Trophoblast cell (in vitro differentiated cells and primary cell): ENCODE data around the gene EFHD1.

ENCODE experiments used
- DNase-seq, 2 donors: peaks; one replicate each; pipeline ENCODE4 v3.0.0-alpha.2; 2016
- H2AFZ ChIP-seq: 2 replicates; pipeline ENCODE4 v1.6.1; 2013; ENCODE audit warnings: low read length, moderate library complexity, mild to moderate bottlenecking; ENCODE audit not compliant: insufficient read depth, poor library complexity
- H2AK5ac ChIP-seq: 2 replicates; pipeline ENCODE4 v1.6.1; 2013; ENCODE audit warnings: mild to moderate bottlenecking, low read length
- H2BK120ac ChIP-seq: 2 replicates; pipeline ENCODE4 v1.6.1; 2013; ENCODE audit warnings: low read length, mild to moderate bottlenecking, moderate library complexity; ENCODE audit not compliant: insufficient read depth, poor library complexity
- H2BK12ac ChIP-seq: 2 replicates; pipeline ENCODE4 v1.6.1; 2013; ENCODE audit warnings: mild to moderate bottlenecking, low read length, moderate library complexity
- H2BK5ac ChIP-seq: 2 replicates; pipeline ENCODE4 v1.6.1; 2013; ENCODE audit warnings: low read length, low read depth, moderate library complexity, mild to moderate bottlenecking; ENCODE audit not compliant: poor library complexity
- H3K14ac ChIP-seq: 2 replicates; pipeline ENCODE4 v1.6.1; 2013; ENCODE audit warnings: mild to moderate bottlenecking, low read length
- H3K18ac ChIP-seq: 2 replicates; pipeline ENCODE4 v1.6.1; 2013; ENCODE audit warnings: mild to moderate bottlenecking, low read length
- H3K23ac ChIP-seq: 2 replicates; pipeline ENCODE4 v1.6.1; 2013; ENCODE audit warnings: low read length
- H3K27ac ChIP-seq: 2 replicates; pipeline ENCODE4 v1.5.1; 2013; ENCODE audit warnings: low read depth, mild to moderate bottlenecking, inconsistent platforms, low read length, moderate library complexity
- H3K27me3 ChIP-seq: 2 replicates; pipeline ENCODE4 v1.6.1; 2013; ENCODE audit warnings: inconsistent platforms, mild to moderate bottlenecking, low read length, moderate library complexity; ENCODE audit not compliant: insufficient read depth
- H3K36me3 ChIP-seq, 2 experiments: 1 replicate in 1 of 2; 2 replicates in 1 of 2; pipeline ENCODE4 v1.6.1; 2013; ENCODE audit warnings: low read length in 2 of 2, mild to moderate bottlenecking in 2 of 2, moderate library complexity in 1 of 2; ENCODE audit not compliant: insufficient read depth in 2 of 2, control insufficient read depth in 1 of 2
- H3K4ac ChIP-seq: 2 replicates; pipeline ENCODE4 v1.6.1; 2013; ENCODE audit warnings: low read depth, mild to moderate bottlenecking, low read length, moderate library complexity
- H3K4me1 ChIP-seq, 2 experiments: 1 replicate in 1 of 2; 2 replicates in 1 of 2; pipeline ENCODE4 v1.6.1; 2013; ENCODE audit warnings: low read length in 2 of 2, mild to moderate bottlenecking in 2 of 2, moderate library complexity in 1 of 2; ENCODE audit not compliant: insufficient read depth in 2 of 2, control insufficient read depth in 1 of 2
- H3K4me2 ChIP-seq: 2 replicates; pipeline ENCODE4 v1.6.1; 2013; ENCODE audit warnings: inconsistent platforms, mild to moderate bottlenecking, low read length, moderate library complexity
- H3K4me3 ChIP-seq: 2 replicates; pipeline ENCODE4 v1.5.1; 2013; ENCODE audit warnings: mild to moderate bottlenecking, low read depth, low read length, inconsistent platforms
- H3K79me1 ChIP-seq: one replicate; pipeline ENCODE4 v1.6.1; 2013; ENCODE audit warnings: low read length
- H3K79me2 ChIP-seq: 2 replicates; pipeline ENCODE4 v1.6.1; 2013; ENCODE audit warnings: low read length, mild to moderate bottlenecking; ENCODE audit not compliant: control insufficient read depth, insufficient read depth, poor library complexity
- H3K9ac ChIP-seq: 2 replicates; pipeline ENCODE4 v1.6.1; 2013; ENCODE audit warnings: mild to moderate bottlenecking, low read length
- H3K9me3 ChIP-seq: 2 replicates; pipeline ENCODE4 v1.6.1; 2013; ENCODE audit warnings: low read depth, mild to moderate bottlenecking, control low read depth, inconsistent platforms, low read length; ENCODE audit not compliant: insufficient read depth
- H4K12ac ChIP-seq: 2 replicates; pipeline ENCODE4 v1.6.1; 2013; ENCODE audit warnings: low read depth, mild to moderate bottlenecking, low read length, moderate library complexity
- H4K8ac ChIP-seq: 2 replicates; pipeline ENCODE4 v1.6.1; 2013; ENCODE audit warnings: low read depth, mild to moderate bottlenecking, low read length, moderate library complexity
- H4K91ac ChIP-seq: one replicate; pipeline ENCODE4 v1.6.1; 2013; ENCODE audit warnings: low read depth, mild to moderate bottlenecking, low read length, moderate library complexity
- WGBS: extraction: QIAGEN DNeasy Blood & Tissue Kit; methylation state at CpG from one replicate; pipeline ENCODE4 v1.1.7; 2013; ENCODE audit warnings: missing lambda C conversion rate; ENCODE audit not compliant: insufficient read length, insufficient coverage; ENCODE audit errors: extremely low coverage; 5-methylcytosine and 5-hydroxymethylcytosine counted together

The EFHD1 gene

GRCh38 chr2:232645061-232645460 lies 11.7 kb downstream of the EFHD1 start:
- Histone ChIP-seq H2AK5ac (no peak overlapping the region), H3K36me3 (peaks cover 0 to 3% of the 10 kb centered on the region in 2 experiments), H4K12ac (no peak overlapping the region), H3K14ac (no peak overlapping the region), H2BK5ac (no peak overlapping the region), H3K27ac (no peak overlapping the region), H3K27me3 (no peaks in the 10 kb centered on the region), H3K4me3 (no peak overlapping the region), H3K4me1 (peaks cover 3 to 6% of the 10 kb centered on the region in 2 experiments), H2BK12ac (no peak overlapping the region), H4K8ac (no peak overlapping the region), H3K4ac (no peak overlapping the region), H3K9ac (no peak overlapping the region), H3K18ac (no peak overlapping the region), H2BK120ac (no peak overlapping the region), H4K91ac (no peak overlapping the region), H2AFZ (no peak overlapping the region), H3K4me2 (no peak overlapping the region), H3K79me1 (no peaks in the 10 kb centered on the region), H3K79me2 (no peaks in the 10 kb centered on the region), H3K23ac (no peak overlapping the region), H3K9me3 (peaks cover 1% of the 10 kb centered on the region)
- WGBS = no CpG with 5 or more reads among the region's 6 CpGs
- DNase-seq = no peak

GRCh38 chr2:232646726-232647125 lies 13.3 kb downstream of the EFHD1 start:
- DNase-seq = no peak
- Histone ChIP-seq H3K23ac (no peak overlapping the region), H2BK5ac (no peak overlapping the region), H4K12ac (no peak overlapping the region), H3K14ac (no peak overlapping the region), H3K18ac (no peak overlapping the region), H3K36me3 (no peaks in the 10 kb centered on the region), H3K27ac (no peak overlapping the region), H3K9me3 (peaks cover 1% of the 10 kb centered on the region), H2BK12ac (no peak overlapping the region), H4K8ac (no peak overlapping the region), H3K4ac (no peak overlapping the region), H3K27me3 (no peaks in the 10 kb centered on the region), H2AFZ (no peak overlapping the region), H3K9ac (no peak overlapping the region), H2AK5ac (no peak overlapping the region), H3K4me3 (no peak overlapping the region), H2BK120ac (no peak overlapping the region), H4K91ac (no peak overlapping the region), H3K79me2 (no peaks in the 10 kb centered on the region), H3K79me1 (no peaks in the 10 kb centered on the region), H3K4me2 (no peak overlapping the region), H3K4me1 (peaks cover 3 to 6% of the 10 kb centered on the region in 2 experiments)
- no CpG with 5 or more reads among the region's 6 CpGs for WGBS

GRCh38 chr2:232647261-232647660 lies 13.9 kb downstream of the EFHD1 start:
- Histone ChIP-seq H2BK5ac (no peak overlapping the region), H4K91ac (no peak overlapping the region), H3K4me1 (peaks cover 6 to 11% of the 10 kb centered on the region in 2 experiments), H4K8ac (no peak overlapping the region), H2AFZ (no peak overlapping the region), H3K18ac (no peak overlapping the region), H2BK12ac (no peak overlapping the region), H4K12ac (no peak overlapping the region), H3K14ac (no peak overlapping the region), H3K4me2 (no peak overlapping the region), H3K4me3 (no peak overlapping the region), H3K36me3 (no peaks in the 10 kb centered on the region), H3K27ac (no peak overlapping the region), H3K79me1 (no peaks in the 10 kb centered on the region), H3K9ac (no peak overlapping the region), H3K23ac (no peak overlapping the region), H2AK5ac (no peak overlapping the region), H3K4ac (no peak overlapping the region), H3K27me3 (no peaks in the 10 kb centered on the region), H3K79me2 (no peaks in the 10 kb centered on the region), H3K9me3 (peaks cover 1% of the 10 kb centered on the region), H2BK120ac (no peak overlapping the region)
- WGBS = no CpG with 5 or more reads among the region's 8 CpGs
- DNase-seq = no peak

- WGBS = no CpG with 5 or more reads among the region's 11 CpGs
Observed at GRCh38 chr2:232649033-232649432, 15.6 kb downstream of the EFHD1 start.

More at GRCh38 chr2:232649033-232649432, 15.6 kb downstream of the EFHD1 start:
- Histone ChIP-seq H4K91ac (no peak overlapping the region), H3K79me1 (peaks cover 2% of the 10 kb centered on the region), H3K36me3 (no peaks in the 10 kb centered on the region), H3K27me3 (no peaks in the 10 kb centered on the region), H3K23ac (no peak overlapping the region), H3K27ac (no peak overlapping the region), H3K9me3 (peaks cover 1% of the 10 kb centered on the region), H2AK5ac (no peak overlapping the region), H2BK120ac (no peak overlapping the region), H3K4me1 (peaks cover 9 to 14% of the 10 kb centered on the region in 2 experiments), H4K8ac (no peak overlapping the region), H3K79me2 (no peaks in the 10 kb centered on the region), H2BK5ac (no peak overlapping the region), H3K14ac (no peak overlapping the region), H3K9ac (no peak overlapping the region), H4K12ac (no peak overlapping the region), H3K4me3 (no peak overlapping the region), H3K4me2 (no peak overlapping the region), H2BK12ac (no peak overlapping the region), H2AFZ (no peak overlapping the region), H3K18ac (no peak overlapping the region), H3K4ac (no peak overlapping the region)
- peak in 1 of 2 donors; percentile 21 for DNase-seq
